Urinary bladder (tissue), 4 donors: Measurements from ENCODE around the gene VAC14. TPM values are rescaled to one million over a fixed set of nuclear protein-coding genes. Genes with fewer than 3 reads are reported as not detected.
"Not testable (repeated sequence)": the region's sequence is repeated elsewhere in the genome, so short reads cannot be mapped to it uniquely, and the experiment has no call there.

Source experiments
- DNase-seq: peaks from one replicate; pipeline ENCODE4 v3.0.0-alpha.2; 2015; ENCODE audit errors: extremely low spot score
- H3K27ac ChIP-seq: one replicate; pipeline ENCODE4 v1.5.1; 2013; ENCODE audit warnings: low read depth, mild to moderate bottlenecking, moderate library complexity
- H3K36me3 ChIP-seq: one replicate; pipeline ENCODE4 v1.6.1; 2013; ENCODE audit warnings: mild to moderate bottlenecking, moderate library complexity; ENCODE audit not compliant: insufficient read depth
- H3K4me1 ChIP-seq: one replicate; pipeline ENCODE4 v1.6.1; 2013; ENCODE audit warnings: mild to moderate bottlenecking, moderate library complexity; ENCODE audit not compliant: insufficient read depth
- H3K4me3 ChIP-seq: one replicate; pipeline ENCODE4 v1.5.1; 2013; ENCODE audit warnings: low read depth, low read length
- WGBS: extraction: QIAGEN DNeasy Blood & Tissue Kit; methylation state at CpG from one replicate; pipeline ENCODE4 v1.1.7; 2013; 5-methylcytosine and 5-hydroxymethylcytosine counted together
- polyA plus RNA-seq: library from polyadenylated mRNA; stranded (reverse); fragments of 200-250 nt; gene quantifications from one replicate; pipeline ENCODE4 v1.2.3, GENCODE V29; 2013
- total RNA-seq: library from RNA; depleted of rRNA; stranded (reverse); fragments of >200 nt; gene quantifications from one replicate; pipeline ENCODE4 v1.2.3, GENCODE V29; 2014
- donor health status: healthy with polysubstance abuse.
- donor health status: healthy.

The VAC14 gene
- total RNA-seq = 9.6 TPM
- polyA plus RNA-seq = 31.4 TPM

GRCh38 chr16:70800781-70801480 is at the start of gene VAC14:
TSS of gene VAC14 (minus strand) at chr16:70801158. CDS start at chr16:70800900, 258 bp downstream.
- peak within 1 kb of the TSS; percentile 84 for H3K4me3 ChIP-seq
- WGBS = under 1% methylated on average over 64 of the region's 64 CpGs
- H3K36me3 ChIP-seq = no peaks in the 10 kb centered on the region
- peak; percentile 69 for DNase-seq
- H3K4me1 ChIP-seq = no peaks in the 10 kb centered on the region
- no peak within 1 kb of the TSS for H3K27ac ChIP-seq

GRCh38 chr16:70823498-70824118 is 22.6 kb upstream of the VAC14 start:
- not testable (repeated sequence) for H3K27ac ChIP-seq, H3K4me3 ChIP-seq, H3K36me3 ChIP-seq, H3K4me1 ChIP-seq, DNase-seq
- 73% methylated on average over 2 of the region's 4 CpGs for WGBS

GRCh38 chr16:70822734-70823133 is 21.8 kb upstream of the VAC14 start:
- 24% methylated on average over 1 of the region's 2 CpGs for WGBS
- not testable (repeated sequence) for H3K27ac ChIP-seq, H3K4me1 ChIP-seq, H3K36me3 ChIP-seq, H3K4me3 ChIP-seq, DNase-seq

GRCh38 chr16:70818088-70818487 is 17.1 kb upstream of the VAC14 start:
- H3K4me3 ChIP-seq, H3K27ac ChIP-seq, H3K4me1 ChIP-seq, H3K36me3 ChIP-seq, DNase-seq: not testable (repeated sequence)
- 85% methylated on average over 11 of the region's 13 CpGs for WGBS

- no peak for DNase-seq
- Histone ChIP-seq H3K36me3 (no peaks in the 10 kb centered on the region), H3K4me3 (no peak overlapping the region), H3K27ac (no peak overlapping the region), H3K4me1 (no peaks in the 10 kb centered on the region)
- 67% methylated on average over 9 of the region's 9 CpGs for WGBS
These were observed 8.6 kb upstream of the VAC14 start for GRCh38 chr16:70809392-70810060.

GRCh38 chr16:70808371-70808770 is 7.4 kb upstream of the VAC14 start:
- Histone ChIP-seq H3K4me1 (no peaks in the 10 kb centered on the region), H3K27ac (no peak overlapping the region), H3K36me3 (no peaks in the 10 kb centered on the region), H3K4me3 (no peak overlapping the region)
- DNase-seq = no peak

GRCh38 chr16:70805787-70806186 is 4.8 kb upstream of the VAC14 start:
- H3K4me1 ChIP-seq = no peaks in the 10 kb centered on the region
- H3K4me3 ChIP-seq = no peak overlapping the region
- no peak for DNase-seq
- WGBS = 74% methylated on average over 3 of the region's 3 CpGs
- H3K27ac ChIP-seq = no peak overlapping the region
- H3K36me3 ChIP-seq = no peaks in the 10 kb centered on the region

GRCh38 chr16:70805380-70805779 is 4.4 kb upstream of the VAC14 start:
- DNase-seq = no peak
- 67% methylated on average over 6 of the region's 6 CpGs for WGBS
- H3K4me3 ChIP-seq = no peak overlapping the region

GRCh38 chr16:70804734-70805169 is 3.8 kb upstream of the VAC14 start:
- no peak for DNase-seq
- Histone ChIP-seq H3K4me1 (no peaks in the 10 kb centered on the region), H3K4me3 (no peak overlapping the region), H3K36me3 (no peaks in the 10 kb centered on the region), H3K27ac (no peak overlapping the region)
- 53% methylated on average over 2 of the region's 2 CpGs for WGBS

More at GRCh38 chr16:70805380-70805779, 4.4 kb upstream of the VAC14 start:
- no peak overlapping the region for H3K27ac ChIP-seq
- H3K4me1 ChIP-seq = no peaks in the 10 kb centered on the region
- H3K36me3 ChIP-seq = no peaks in the 10 kb centered on the region

- Histone ChIP-seq H3K27ac (no peak overlapping the region), H3K4me1 (no peaks in the 10 kb centered on the region), H3K4me3 (no peak overlapping the region), H3K36me3 (no peaks in the 10 kb centered on the region)
- WGBS = 62% methylated on average over 8 of the region's 8 CpGs
- DNase-seq = no peak
These were observed 3.3 kb upstream of the VAC14 start for GRCh38 chr16:70804153-70804733.

- no peaks in the 10 kb centered on the region for H3K36me3 ChIP-seq
- no peak overlapping the region for H3K27ac ChIP-seq
- no peaks in the 10 kb centered on the region for H3K4me1 ChIP-seq
- DNase-seq = no peak
- H3K4me3 ChIP-seq = no peak overlapping the region
These were observed 2.4 kb upstream of the VAC14 start for GRCh38 chr16:70803319-70803718.

GRCh38 chr16:70801611-70802010 is 653 bp upstream of the VAC14 start:
- DNase-seq = no peak
- Histone ChIP-seq H3K36me3 (no peaks in the 10 kb centered on the region), H3K4me3 (no peak overlapping the region), H3K4me1 (no peaks in the 10 kb centered on the region), H3K27ac (no peak overlapping the region)
- WGBS = 49% methylated on average over 3 of the region's 3 CpGs

GRCh38 chr16:70800311-70800710 is 647 bp downstream of the VAC14 start:
- WGBS = 13% methylated on average over 7 of the region's 7 CpGs
- Histone ChIP-seq H3K4me3 (peak overlapping the region; percentile 84), H3K27ac (no peak overlapping the region), H3K36me3 (no peaks in the 10 kb centered on the region), H3K4me1 (no peaks in the 10 kb centered on the region)
- DNase-seq = no peak

GRCh38 chr16:70796301-70796700 is 4.7 kb downstream of the VAC14 start:
- Histone ChIP-seq H3K27ac (no peak overlapping the region), H3K36me3 (no peaks in the 10 kb centered on the region), H3K4me3 (no peak overlapping the region), H3K4me1 (no peaks in the 10 kb centered on the region)
- WGBS = 90% methylated on average over 3 of the region's 3 CpGs
- no peak for DNase-seq
